Measurements from ENCODE around the gene GPR142.
A peak's percentile ranks its signal among the peaks of the same experiment; 100 is the strongest.

The GPR142 gene

GRCh38 chr17:74367206-74367605 lies at the start of gene GPR142:
TSS of gene GPR142 (plus strand) at chr17:74367506. CDS start at chr17:74369541, 2,035 bp downstream.
- DNase-seq: no peak

- DNase-seq: no peak
Measured at GRCh38 chr17:74318391-74318790, 48.9 kb upstream of the GPR142 start.

GRCh38 chr17:74324521-74324920 lies 42.8 kb upstream of the GPR142 start:
- DNase-seq: no peak

GRCh38 chr17:74325376-74325742 lies 41.9 kb upstream of the GPR142 start:
- DNase-seq: no peak

- peak; percentile 50 for DNase-seq
Measured at GRCh38 chr17:74325743-74326379, 41.4 kb upstream of the GPR142 start, which contains the start of gene KIF19. TSS of gene KIF19 (plus strand) at chr17:74326226. CDS start at chr17:74326350, 124 bp downstream.

GRCh38 chr17:74326506-74326905 lies 40.8 kb upstream of the GPR142 start:
- DNase-seq: no peak

GRCh38 chr17:74328487-74328886 lies 38.8 kb upstream of the GPR142 start:
- DNase-seq: no peak

- no peak for DNase-seq
Measured at GRCh38 chr17:74329378-74329777, 37.9 kb upstream of the GPR142 start.

GRCh38 chr17:74330446-74330845 lies 36.9 kb upstream of the GPR142 start:
- no peak for DNase-seq

GRCh38 chr17:74332017-74332650 lies 35.2 kb upstream of the GPR142 start:
- DNase-seq: no peak

GRCh38 chr17:74332763-74333283 lies 34.5 kb upstream of the GPR142 start:
- peak; percentile 50 for DNase-seq

GRCh38 chr17:74334393-74335039 lies 32.8 kb upstream of the GPR142 start:
- no peak for DNase-seq

GRCh38 chr17:74335529-74336062 lies 31.7 kb upstream of the GPR142 start:
- no peak for DNase-seq

- no peak for DNase-seq
Measured at GRCh38 chr17:74336307-74336706, 31.0 kb upstream of the GPR142 start.

- no peak for DNase-seq
Measured at GRCh38 chr17:74337834-74338500, 29.3 kb upstream of the GPR142 start.

- DNase-seq: no peak
Measured at GRCh38 chr17:74339537-74340195, 27.6 kb upstream of the GPR142 start.

- no peak for DNase-seq
Measured at GRCh38 chr17:74340470-74341023, 26.8 kb upstream of the GPR142 start.

- DNase-seq: no peak
Measured at GRCh38 chr17:74342224-74342623, 25.1 kb upstream of the GPR142 start.

GRCh38 chr17:74343121-74343520 lies 24.2 kb upstream of the GPR142 start:
- DNase-seq: no peak

- DNase-seq: no peak
Measured at GRCh38 chr17:74343526-74344284, 23.6 kb upstream of the GPR142 start.

GRCh38 chr17:74344658-74345057 lies 22.6 kb upstream of the GPR142 start:
- DNase-seq: no peak
